Activated CD4-positive, CD25-positive, alpha-beta regulatory T cell (primary cell): ENCODE results near the gene GAL3ST1.

Experiments
- DNase-seq, 4 experiments: peaks; one replicate each; lab custom pipeline; 2025; lab: John Stamatoyannopoulos, UW

The GAL3ST1 gene

GRCh38 chr22:30531651-30532608 lies 42.5 kb downstream of the GAL3ST1 start:
- no peak for DNase-seq

- DNase-seq: no peak
Observed at GRCh38 chr22:30526656-30527055, 47.8 kb downstream of the GAL3ST1 start.

DNA sequence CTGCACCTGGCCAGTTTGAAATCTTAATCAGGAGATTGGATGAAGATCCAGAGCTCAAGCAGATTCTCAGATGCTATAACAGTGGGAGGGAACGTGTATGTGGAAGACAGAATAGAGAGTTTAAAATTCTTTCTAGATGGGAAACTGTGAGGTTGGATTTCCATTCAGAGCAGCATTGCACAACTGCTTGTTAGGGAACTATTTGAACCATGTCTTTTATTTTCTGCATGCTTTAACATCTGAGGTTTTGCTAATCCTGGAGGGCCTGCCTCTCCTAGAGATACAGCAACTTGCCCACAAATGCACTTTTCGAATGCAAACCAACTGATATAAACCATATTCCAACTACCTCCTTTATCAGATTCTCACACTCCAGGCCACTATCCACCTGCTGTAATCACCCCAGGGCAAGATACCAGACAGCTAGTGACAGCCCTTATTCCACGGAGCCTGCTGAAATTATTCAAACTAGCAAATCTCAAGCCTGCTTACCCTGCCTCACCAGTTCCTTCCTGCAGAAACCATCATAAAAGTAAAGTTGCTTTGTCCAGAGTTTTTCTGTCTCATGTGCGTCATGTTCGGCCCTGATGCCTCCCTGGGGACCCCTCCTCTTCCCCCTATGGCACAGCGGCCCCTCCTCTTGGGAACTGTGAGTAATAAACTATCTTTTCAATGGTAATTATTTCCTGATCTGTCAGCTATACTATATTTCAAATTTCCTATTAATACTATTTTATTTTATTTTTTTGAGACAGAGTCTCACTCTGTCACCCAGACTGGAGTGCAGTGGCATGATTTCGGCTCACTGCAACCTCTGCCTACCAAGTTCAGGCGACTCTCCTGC lies 50.6 kb downstream of the GAL3ST1 start:
- DNase-seq: no peak

- DNase-seq: no peak
Observed at GRCh38 chr22:30521368-30522156, 52.9 kb downstream of the GAL3ST1 start.

GRCh38 chr22:30519842-30520425 lies 54.5 kb downstream of the GAL3ST1 start:
- no peak for DNase-seq

GRCh38 chr22:30516731-30517130 lies 57.7 kb downstream of the GAL3ST1 start:
- DNase-seq: no peak

DNA sequence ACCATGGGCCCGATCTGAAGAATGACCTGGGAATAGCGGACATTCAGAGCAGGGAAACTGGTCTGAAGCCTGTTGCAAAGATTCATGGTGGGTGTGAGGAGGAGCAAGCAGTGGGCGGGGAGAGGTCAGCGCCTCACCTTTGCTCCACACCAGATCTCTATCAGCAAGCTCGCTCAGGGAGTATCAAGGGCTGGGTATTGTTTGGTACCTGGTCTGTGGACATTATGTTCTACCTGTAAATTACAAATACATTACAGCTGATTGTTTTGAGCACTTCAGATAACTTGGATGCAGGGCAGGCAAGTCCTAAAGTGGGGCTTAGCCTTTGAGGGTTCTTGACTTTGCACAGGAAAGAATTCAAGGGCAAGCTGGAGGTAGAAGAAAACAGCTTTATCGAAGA lies 58.2 kb downstream of the GAL3ST1 start:
- no peak for DNase-seq

GRCh38 chr22:30514252-30514651 lies 60.2 kb downstream of the GAL3ST1 start:
- DNase-seq: no peak

- no peak for DNase-seq
Observed at GRCh38 chr22:30513462-30513861, 61.0 kb downstream of the GAL3ST1 start.

DNA sequence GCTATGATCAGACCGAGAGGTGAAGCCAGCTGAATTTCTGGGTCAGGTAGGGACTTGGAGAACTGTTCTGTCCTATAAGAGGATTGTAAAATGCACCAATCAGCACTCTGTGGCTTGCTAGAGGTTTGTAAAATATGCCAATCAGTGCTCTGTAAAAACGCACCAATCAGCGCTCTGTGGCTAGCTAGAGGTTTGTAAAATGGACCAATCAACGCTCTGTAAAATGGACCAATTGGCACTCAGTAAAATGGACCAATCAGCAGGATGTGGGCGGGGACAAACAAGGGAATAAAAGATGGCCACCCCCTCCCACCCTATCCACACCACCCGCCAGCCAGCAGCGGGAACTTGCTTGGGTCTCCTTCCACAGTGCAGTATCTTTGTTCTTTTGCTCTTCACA lies 62.6 kb downstream of the GAL3ST1 start:
- DNase-seq: no peak

- DNase-seq: no peak
Observed at GRCh38 chr22:30511109-30511508, 63.4 kb downstream of the GAL3ST1 start.

GRCh38 chr22:30508216-30508615 lies 66.2 kb downstream of the GAL3ST1 start:
- no peak for DNase-seq

DNA sequence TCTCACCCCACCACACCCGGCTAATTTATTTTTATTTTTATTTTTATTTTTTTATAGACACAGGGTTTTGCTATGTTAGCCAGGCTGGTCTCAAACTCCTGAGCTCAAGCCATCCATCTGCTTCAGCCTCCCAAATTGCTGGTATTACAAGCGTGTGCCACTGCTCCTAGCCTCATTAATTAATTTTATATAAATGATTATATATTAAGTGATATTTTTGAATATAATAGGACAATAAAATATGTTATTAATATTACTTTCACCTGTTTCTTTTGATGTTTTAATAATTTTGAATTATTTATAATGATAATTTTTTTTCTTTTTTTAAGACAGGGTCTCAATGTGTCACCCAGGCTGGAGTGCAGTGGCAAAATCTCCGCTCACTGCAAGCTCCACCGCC lies 66.8 kb downstream of the GAL3ST1 start:
- DNase-seq: no peak

GRCh38 chr22:30506507-30506968 lies 67.9 kb downstream of the GAL3ST1 start:
- no peak for DNase-seq
